HG02588 (cell line): ENCODE measurements around the gene IPCEF1.
"Not testable (repeated sequence)": the region's sequence is repeated elsewhere in the genome, so short reads cannot be mapped to it uniquely, and the experiment has no call there.

ENCODE experiments used
- ATAC-seq: cut with Tn5 transposase; IDR thresholded peaks from one replicate; pipeline ENCODE4 v1.9.1; 2021; ENCODE audit warnings: mild to moderate bottlenecking, moderate library complexity; ENCODE audit not compliant: unreplicated experiment

IPCEF1 gene

GRCh38 chr6:154337406-154338005, 19.1 kb downstream of the IPCEF1 start:
- ATAC-seq: no peak

GRCh38 chr6:154334147-154334546, 22.5 kb downstream of the IPCEF1 start:
- ATAC-seq: peak; percentile 45

DNA sequence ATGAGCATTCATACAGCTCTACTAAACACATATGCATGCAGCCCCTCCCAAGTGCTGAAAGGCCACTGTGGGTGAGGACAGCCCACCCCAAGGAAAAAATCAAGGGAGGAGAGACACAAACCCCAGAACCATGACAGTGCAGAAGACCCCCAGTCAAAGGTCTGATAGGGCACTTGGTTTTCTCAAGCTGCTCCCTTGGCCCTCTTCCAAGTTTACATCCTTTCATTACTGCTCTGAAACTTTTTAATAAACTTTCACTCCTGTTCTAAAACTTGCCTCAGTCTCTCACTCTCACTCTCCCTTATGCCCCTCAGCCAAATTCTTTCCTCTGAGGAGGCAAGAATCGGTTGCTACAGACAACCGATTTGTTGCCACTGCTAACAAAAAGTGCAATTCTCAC, 24.9 kb downstream of the IPCEF1 start:
- no peak for ATAC-seq

GRCh38 chr6:154329350-154330170, 27.0 kb downstream of the IPCEF1 start:
- no peak for ATAC-seq

- ATAC-seq: not testable (repeated sequence)
Measured at GRCh38 chr6:154327313-154327712, 29.3 kb downstream of the IPCEF1 start.

- ATAC-seq: no peak
Measured at GRCh38 chr6:154325142-154325541, 31.5 kb downstream of the IPCEF1 start.

GRCh38 chr6:154320181-154320580, 36.4 kb downstream of the IPCEF1 start:
- no peak for ATAC-seq

DNA sequence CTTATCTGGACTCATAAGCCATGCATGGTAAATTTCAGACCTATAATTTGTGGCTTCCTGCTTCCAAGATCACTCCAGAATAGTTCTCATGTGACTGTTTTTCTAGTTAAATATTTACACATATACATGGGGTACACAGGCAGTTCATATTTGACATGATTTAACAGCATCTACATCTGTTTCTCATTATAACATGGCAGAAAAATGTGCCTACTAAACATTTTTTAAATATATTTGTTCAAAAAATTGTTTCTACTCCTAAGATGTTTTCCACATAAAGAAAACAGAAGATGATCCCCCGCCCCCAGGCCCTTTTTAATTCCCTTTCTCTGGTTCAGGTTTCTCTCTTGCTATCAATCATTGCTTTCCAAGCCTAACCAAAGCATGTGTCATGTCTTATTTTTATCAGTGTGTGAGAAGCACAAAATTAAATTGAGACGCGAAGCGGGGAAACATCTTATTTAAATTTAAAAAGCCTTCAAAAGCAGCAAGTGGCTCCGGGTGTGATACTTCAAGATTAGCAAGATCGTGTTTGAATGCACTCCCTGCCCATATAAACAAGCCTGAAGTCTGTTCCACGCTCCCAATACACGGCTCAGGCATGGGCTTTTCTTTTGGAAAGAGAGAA, 37.3 kb downstream of the IPCEF1 start:
- no peak for ATAC-seq

DNA sequence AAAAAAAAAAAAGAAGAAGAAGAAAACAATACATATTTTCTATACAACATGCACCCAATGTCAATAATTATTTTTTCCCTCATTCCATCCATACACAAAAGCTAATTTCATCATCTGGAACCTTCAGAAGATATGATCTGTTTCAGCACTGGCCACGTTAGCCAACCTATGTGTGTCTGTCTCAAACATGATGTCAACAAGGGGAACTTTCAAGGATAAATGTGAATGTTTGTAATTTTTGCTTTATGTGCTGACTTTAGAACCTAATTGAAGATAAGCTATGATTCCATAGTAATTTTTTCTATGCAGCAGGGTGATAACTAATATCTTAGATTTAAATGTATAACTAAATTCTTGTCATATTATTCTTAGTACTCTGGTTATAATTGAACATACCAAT, 37.9 kb downstream of the IPCEF1 start:
- no peak for ATAC-seq

DNA sequence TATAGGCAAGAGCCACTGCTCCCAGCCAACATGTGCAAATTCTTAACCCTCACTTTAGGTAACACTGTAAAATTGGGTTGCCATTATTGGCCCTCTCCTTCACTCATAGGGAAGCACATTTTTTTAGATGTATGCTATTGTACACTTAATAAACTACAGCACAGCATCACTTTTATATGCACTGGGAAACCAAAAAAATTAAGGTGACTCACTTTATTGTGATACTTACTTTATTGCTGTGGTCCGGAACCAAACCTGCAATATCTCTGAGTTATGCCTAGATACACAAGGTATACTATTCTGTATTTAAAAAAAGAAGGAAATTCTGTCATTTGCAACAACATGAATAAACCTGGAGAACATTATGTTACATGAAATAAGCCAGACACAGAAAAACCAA, 40.5 kb downstream of the IPCEF1 start:
- ATAC-seq: no peak

DNA sequence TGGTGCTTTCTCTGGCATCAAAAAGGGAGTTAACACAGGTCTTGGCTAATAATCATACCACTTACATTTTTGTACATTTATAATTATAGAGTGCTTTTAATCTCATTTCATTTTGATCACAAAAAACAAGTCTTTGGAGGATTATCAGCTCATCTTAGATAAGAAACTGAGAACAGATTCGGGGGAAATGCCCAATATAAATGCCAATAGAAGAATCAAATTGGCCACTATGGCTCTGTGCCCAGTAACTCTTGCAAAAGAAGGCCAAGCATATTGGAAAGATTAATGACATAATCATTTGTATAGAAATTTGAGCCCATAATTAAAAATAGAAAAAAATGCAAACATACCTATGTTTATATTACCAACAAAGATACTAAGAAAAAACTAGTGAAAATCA, 42.5 kb downstream of the IPCEF1 start:
- ATAC-seq: no peak

- ATAC-seq: no peak
Measured at GRCh38 chr6:154308986-154309385, 47.6 kb downstream of the IPCEF1 start.

GRCh38 chr6:154307696-154308425, 48.7 kb downstream of the IPCEF1 start:
- no peak for ATAC-seq

DNA sequence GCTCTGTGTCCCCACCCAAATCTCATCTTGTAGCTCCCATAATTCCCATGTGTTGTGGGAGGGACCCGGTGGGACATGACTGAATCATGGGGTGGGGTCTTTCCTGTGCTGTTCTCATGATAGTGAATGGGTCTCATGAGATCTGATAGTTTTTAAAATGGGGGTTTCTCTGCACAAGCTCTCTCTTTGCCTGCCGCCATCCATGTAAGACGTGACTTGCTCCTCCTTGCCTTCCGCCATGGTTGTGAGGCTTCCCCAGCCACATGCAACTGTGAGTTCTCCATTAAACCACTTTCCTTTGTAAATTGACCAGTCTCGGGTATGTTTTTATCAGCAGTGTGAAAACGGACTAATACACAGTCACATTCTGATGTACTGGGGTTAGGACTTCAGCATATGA, 49.5 kb downstream of the IPCEF1 start:
- not testable (repeated sequence) for ATAC-seq

GRCh38 chr6:154306696-154307095, 49.9 kb downstream of the IPCEF1 start:
- peak; percentile 47 for ATAC-seq

GRCh38 chr6:154304191-154304590, 52.4 kb downstream of the IPCEF1 start:
- ATAC-seq: no peak

- ATAC-seq: not testable (repeated sequence)
Measured at GRCh38 chr6:154303642-154304041, 53.0 kb downstream of the IPCEF1 start.

- ATAC-seq: peak; percentile 92
Measured at GRCh38 chr6:154301839-154302752, 54.5 kb downstream of the IPCEF1 start.

- ATAC-seq: no peak
Measured at GRCh38 chr6:154301086-154301625, 55.4 kb downstream of the IPCEF1 start.

DNA sequence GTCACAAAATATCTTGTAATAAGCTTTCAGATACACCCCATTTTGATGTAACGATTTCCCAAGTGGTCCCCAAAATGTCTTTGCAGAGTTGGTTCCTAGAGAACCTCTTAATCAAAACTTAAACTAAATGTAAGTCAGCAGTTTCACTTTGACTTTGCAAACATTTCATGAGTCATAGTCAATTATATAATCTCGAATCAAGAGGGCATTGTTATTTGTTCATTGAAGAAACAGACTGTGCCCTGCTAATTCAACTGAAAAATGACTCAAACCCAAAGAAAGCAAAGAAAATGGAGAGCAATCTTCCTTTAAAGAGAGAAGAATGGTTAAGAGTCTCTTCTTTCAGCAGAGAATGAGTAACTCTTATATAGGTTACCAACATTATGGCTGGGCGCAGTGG, 58.3 kb downstream of the IPCEF1 start:
- ATAC-seq: no peak
